IMR-90 (cell line): ENCODE results near the gene ZMYM2. TPM values are rescaled to one million over a fixed set of nuclear protein-coding genes. Genes with fewer than 3 reads are reported as not detected.

ENCODE experiments used
- ATAC-seq: fragments of 200-7000 bp; cut with Tn5 transposase; 2 replicates; pipeline ENCODE4 v1.9.1; 2020; ENCODE audit warnings: low read depth, mild to moderate bottlenecking, moderate library complexity
- BruUV-seq: library from RNA; stranded (reverse); fragments of 400-500 nt; replicated peaks from 2 replicates; lab custom pipeline; 2021; lab: Mats Ljungman, UMichigan
- CTCF ChIA-PET: fragments of 300-600 bp; formaldehyde crosslinking; extraction: SDS; loops from one replicate; lab custom pipeline; 2021; ENCODE audit warnings: antibody characterized with exemption; lab: Yijun Ruan, JAX
- POLR2A ChIA-PET: fragments of 300-600 bp; sonication (Branson Sonifier 250); formaldehyde crosslinking; loops from one replicate; lab custom pipeline; 2022; ENCODE audit warnings: antibody characterized with exemption; ENCODE audit not compliant: unreplicated experiment; lab: Charles Lee
- DNase-seq: peaks from one replicate; pipeline ENCODE4 v3.0.0; 2013
- H2AFZ ChIP-seq: replicated peaks from 2 replicates; pipeline ENCODE3; 2013; ENCODE audit warnings: low read length, mild to moderate bottlenecking; ENCODE audit not compliant: poor library complexity
- H2AK5ac ChIP-seq: 2 replicates; pipeline ENCODE4 v1.6.1; 2013; ENCODE audit warnings: low read depth, low read length, inconsistent platforms
- H2AK9ac ChIP-seq: replicated peaks from 2 replicates; pipeline ENCODE3; 2013; ENCODE audit warnings: mild to moderate bottlenecking, low read depth, low read length, moderate library complexity; ENCODE audit not compliant: poor library complexity
- H2BK120ac ChIP-seq: 2 replicates; pipeline ENCODE4 v1.6.1; 2013; ENCODE audit warnings: low read depth, low read length, inconsistent platforms
- H2BK15ac ChIP-seq: 3 replicates; pipeline ENCODE4 v1.6.1; 2013; ENCODE audit warnings: low read depth, low read length, inconsistent platforms
- H2BK20ac ChIP-seq: 2 replicates; pipeline ENCODE4 v1.6.1; 2013; ENCODE audit warnings: low read depth, mild to moderate bottlenecking, inconsistent platforms, low read length, moderate library complexity
- H2BK5ac ChIP-seq: 2 replicates; pipeline ENCODE4 v1.6.1; 2013; ENCODE audit warnings: mild to moderate bottlenecking, low read depth, low read length, inconsistent platforms; ENCODE audit not compliant: poor library complexity, severe bottlenecking
- H3K14ac ChIP-seq: replicated peaks from 2 replicates; pipeline ENCODE4 v1.6.1; 2013; ENCODE audit warnings: low read depth, low read length, inconsistent platforms
- H3K18ac ChIP-seq: 2 replicates; pipeline ENCODE4 v1.6.1; 2013; ENCODE audit warnings: low read depth, low read length, control low read depth
- H3K23ac ChIP-seq: 2 replicates; pipeline ENCODE4 v1.6.1; 2013; ENCODE audit warnings: low read depth, low read length, inconsistent platforms
- H3K27ac ChIP-seq: 2 replicates; pipeline ENCODE4 v1.5.1; 2013; ENCODE audit warnings: mild to moderate bottlenecking, control low read depth, low read length; ENCODE audit not compliant: insufficient read depth
- H3K27me3 ChIP-seq: 2 replicates; pipeline ENCODE4 v1.6.1; 2013; ENCODE audit warnings: low read length; ENCODE audit not compliant: control insufficient read depth, insufficient read depth
- H3K36me3 ChIP-seq: 2 replicates; pipeline ENCODE4 v1.6.1; 2013; ENCODE audit warnings: low read length, mixed read lengths; ENCODE audit not compliant: control insufficient read depth, insufficient read depth
- H3K4ac ChIP-seq: 2 replicates; pipeline ENCODE4 v1.6.1; 2013; ENCODE audit warnings: low read depth, low read length, inconsistent platforms
- H3K4me1 ChIP-seq: 2 replicates; pipeline ENCODE4 v1.6.1; 2013; ENCODE audit warnings: low read length, mixed read lengths; ENCODE audit not compliant: control insufficient read depth, insufficient read depth
- H3K4me2 ChIP-seq: 2 replicates; pipeline ENCODE4 v1.6.1; 2013; ENCODE audit warnings: low read depth, mild to moderate bottlenecking, control low read depth, low read length, moderate library complexity
- H3K4me3 ChIP-seq: 2 replicates; pipeline ENCODE4 v1.5.1; 2013; ENCODE audit warnings: low read depth, mild to moderate bottlenecking, control low read depth, low read length, moderate library complexity; ENCODE audit not compliant: insufficient read depth
- H3K56ac ChIP-seq: 2 replicates; pipeline ENCODE4 v1.6.1; 2013; ENCODE audit warnings: low read length, inconsistent platforms; ENCODE audit not compliant: insufficient read depth; ENCODE audit errors: extremely low read depth
- H3K79me1 ChIP-seq, 2 experiments: 2 replicates each; pipeline ENCODE4 v1.6.1; 2013; ENCODE audit warnings: low read length in 2 of 2, inconsistent platforms in 1 of 2, low read depth in 1 of 2
- H3K9ac ChIP-seq: 2 replicates; pipeline ENCODE4 v1.6.1; 2013; ENCODE audit warnings: low read depth, low read length, control low read depth
- H3K9me1 ChIP-seq: 2 replicates; pipeline ENCODE4 v1.6.1; 2013; ENCODE audit warnings: low read length, inconsistent platforms; ENCODE audit not compliant: insufficient read depth
- H3K9me3 ChIP-seq: 2 replicates; pipeline ENCODE4 v1.6.1; 2013; ENCODE audit warnings: low read length; ENCODE audit not compliant: control insufficient read depth, insufficient read depth
- H4K20me1 ChIP-seq: 2 replicates; pipeline ENCODE4 v1.6.1; 2013; ENCODE audit warnings: low read length, inconsistent platforms; ENCODE audit not compliant: insufficient read depth
- H4K5ac ChIP-seq: 2 replicates; pipeline ENCODE4 v1.6.1; 2013; ENCODE audit warnings: mild to moderate bottlenecking, low read depth, low read length, control low read depth
- H4K8ac ChIP-seq, 2 experiments: 2 replicates each; pipeline ENCODE4 v1.6.1; 2013; ENCODE audit warnings: low read depth in 2 of 2, low read length in 2 of 2, control low read depth in 1 of 2, inconsistent platforms in 1 of 2
- H4K91ac ChIP-seq: 2 replicates; pipeline ENCODE4 v1.6.1; 2013; ENCODE audit warnings: low read depth, low read length, inconsistent platforms; ENCODE audit not compliant: insufficient read depth
- BHLHE40 ChIP-seq: fragments of 150-350 bp; IDR thresholded peaks from 2 replicates; pipeline ENCODE4 v1.6.1; 2016; ENCODE audit warnings: mild to moderate bottlenecking, low read depth, low read length
- CEBPB ChIP-seq: IDR thresholded peaks from 2 replicates; pipeline ENCODE4 v1.6.1; 2012; ENCODE audit warnings: low read depth, low read length, improper control_type of control experiment
- CHD1 ChIP-seq: IDR thresholded peaks from 2 replicates; pipeline ENCODE4 v1.6.1; 2012; ENCODE audit warnings: low read depth, low read length, improper control_type of control experiment
- FOS ChIP-seq: fragments of 150-350 bp; IDR thresholded peaks from 2 replicates; pipeline ENCODE4 v1.6.1; 2016; ENCODE audit warnings: low read depth, low read length
- MAFK ChIP-seq: IDR thresholded peaks from 2 replicates; pipeline ENCODE4 v1.6.1; 2012; ENCODE audit warnings: low read depth, low read length, improper control_type of control experiment
- MAZ ChIP-seq: IDR thresholded peaks from 2 replicates; pipeline ENCODE4 v1.6.1; 2012; ENCODE audit warnings: low read depth, mild to moderate bottlenecking, low read length, improper control_type of control experiment, moderate library complexity, borderline replicate concordance
- RAD21 ChIP-seq: IDR thresholded peaks from 2 replicates; pipeline ENCODE4 v1.6.1; 2012; ENCODE audit warnings: low read length, improper control_type of control experiment
- RCOR1 ChIP-seq: IDR thresholded peaks from 2 replicates; pipeline ENCODE4 v1.6.1; 2012; ENCODE audit warnings: mild to moderate bottlenecking, low read length, improper control_type of control experiment; ENCODE audit not compliant: insufficient replicate concordance
- RFX5 ChIP-seq: IDR thresholded peaks from 2 replicates; pipeline ENCODE4 v1.8.0; 2012; ENCODE audit warnings: low read depth, mild to moderate bottlenecking, low read length, moderate library complexity
- SMC3 ChIP-seq: fragments of 150-350 bp; IDR thresholded peaks from 2 replicates; pipeline ENCODE4 v1.6.1; 2016; ENCODE audit warnings: low read depth, mild to moderate bottlenecking, antibody characterized with exemption, low read length, moderate library complexity
- WGBS, 2 experiments: methylation state at CpG; one replicate each; pipeline versions ENCODE4 v1.1.5 to v1.1.7; 2013; ENCODE audit warnings: missing lambda C conversion rate in 2 of 2; ENCODE audit not compliant: insufficient read length in 1 of 2; ENCODE audit errors: extremely low coverage in 2 of 2; 5-methylcytosine and 5-hydroxymethylcytosine counted together
- dilution Hi-C: fragments of 300-500 bp; cut with HindIII; formaldehyde crosslinking; loops from one replicate; pipeline ENCODE4 v1.14.3; 2018; ENCODE audit warnings: low sequenced_read_pairs; ENCODE audit not compliant: unreplicated experiment
- in situ Hi-C: fragments of 300-500 bp; cut with MboI; formaldehyde crosslinking; loops from 3 replicates; pipeline ENCODE4 v1.14.3; 2019; ENCODE audit warnings: low sequenced_read_pairs, inconsistent platforms, mixed read lengths
- intact Hi-C: fragments of 100-400 bp; cut with micrococcal nuclease; formaldehyde crosslinking; loops from 2 replicates; pipeline ENCODE4 v1.10.0; 2022
- polyA plus RNA-seq, 3 experiments: library from polyadenylated mRNA; depleted of rRNA; stranded (reverse); fragments of >200 nt; gene quantifications; 2 replicates each; pipeline ENCODE4 v1.2.3, GENCODE V29; 2012; ENCODE audit warnings: low replicate concordance in 1 of 3
- total RNA-seq: library from RNA; depleted of rRNA; stranded (reverse); fragments of >200 nt; gene quantifications from 2 replicates; pipeline ENCODE4 v1.2.3, GENCODE V29; 2012
- TF ChIP-seq, protein P1 (sequence below): fragments of 150-350 bp; IDR thresholded peaks from 2 replicates; pipeline ENCODE4 v1.6.1; 2017; ENCODE audit warnings: mild to moderate bottlenecking, antibody characterized with exemption, low read length, low read depth
- TF ChIP-seq, protein P2 (sequence below): fragments of 150-350 bp; IDR thresholded peaks from 2 replicates; pipeline ENCODE4 v1.6.1; 2016; ENCODE audit warnings: low read depth, mild to moderate bottlenecking, low read length, moderate library complexity, borderline replicate concordance

The ZMYM2 gene
- total and polyA plus RNA-seq, 2 of the 4 experiments (the other 2 are of a cell fraction) = 15.7 to 51.1 TPM

DNA sequence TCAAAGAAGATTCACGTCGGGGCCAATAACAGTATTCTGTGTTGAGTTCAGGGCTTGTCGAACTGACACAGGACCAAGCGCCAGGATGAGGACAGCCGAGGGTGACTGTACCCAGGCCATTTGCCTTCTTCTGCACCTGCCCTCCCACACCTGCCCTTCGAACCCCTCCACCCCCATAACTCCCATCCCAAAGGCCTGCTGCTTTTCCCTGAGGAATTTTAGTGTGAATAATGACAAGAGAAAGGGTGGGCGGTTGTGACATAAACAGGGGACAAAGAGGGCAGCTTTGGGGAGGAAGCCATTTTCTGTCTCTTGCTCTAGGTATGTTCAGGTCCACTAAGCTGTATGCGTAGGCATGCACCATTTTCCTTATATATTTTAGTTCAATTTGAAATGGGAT lies 176.2 kb downstream of the ZMYM2 start:
- no peak overlapping the region for H4K91ac ChIP-seq
- no peaks in the 10 kb centered on the region for H3K36me3 ChIP-seq
- H3K56ac ChIP-seq = no peak overlapping the region
- H3K27ac ChIP-seq = no peak overlapping the region
- no peak overlapping the region for H3K4me3 ChIP-seq
- peaks cover 12% of the 10 kb centered on the region for H3K27me3 ChIP-seq
- ATAC-seq (no peak), DNase-seq (no peak)
- H3K14ac ChIP-seq = no peak overlapping the region
- H3K9me3 ChIP-seq = no peaks in the 10 kb centered on the region
- intact Hi-C loops = no loop called here
- no peak overlapping the region for H2BK20ac ChIP-seq
- H3K4me1 ChIP-seq = no peaks in the 10 kb centered on the region; the same call in 1 of the 2 replicates
- no peak overlapping the region for H3K4me2 ChIP-seq
- no peak overlapping the region for H2BK120ac ChIP-seq
- no peak overlapping the region for H2BK5ac ChIP-seq
- H4K8ac ChIP-seq = no peak overlapping the region
- no CpG with 5 or more reads among the region's 8 CpGs for WGBS, 2 experiments
- no peak overlapping the region for H3K4ac ChIP-seq
- H3K23ac ChIP-seq = no peak overlapping the region
- no peak overlapping the region for H4K5ac ChIP-seq
- H3K9me1 ChIP-seq = no peaks in the 10 kb centered on the region
- no peak overlapping the region for H2AK9ac ChIP-seq
- H2AK5ac ChIP-seq = no peak overlapping the region
- H3K18ac ChIP-seq = no peak overlapping the region
- no peaks in the 10 kb centered on the region for H3K79me1 ChIP-seq
- TF ChIP-seq SMC3 = no peak
- no peak for TF ChIP-seq RFX5
- TF ChIP-seq BHLHE40 = no peak
- TF ChIP-seq RAD21 = no peak
- TF ChIP-seq CHD1 = no peak
- TF ChIP-seq RCOR1 = no peak
- no peak for TF ChIP-seq CEBPB
- no peak for TF ChIP-seq MAFK
- no peak for TF ChIP-seq MAZ
- TF ChIP-seq, protein P1, sequence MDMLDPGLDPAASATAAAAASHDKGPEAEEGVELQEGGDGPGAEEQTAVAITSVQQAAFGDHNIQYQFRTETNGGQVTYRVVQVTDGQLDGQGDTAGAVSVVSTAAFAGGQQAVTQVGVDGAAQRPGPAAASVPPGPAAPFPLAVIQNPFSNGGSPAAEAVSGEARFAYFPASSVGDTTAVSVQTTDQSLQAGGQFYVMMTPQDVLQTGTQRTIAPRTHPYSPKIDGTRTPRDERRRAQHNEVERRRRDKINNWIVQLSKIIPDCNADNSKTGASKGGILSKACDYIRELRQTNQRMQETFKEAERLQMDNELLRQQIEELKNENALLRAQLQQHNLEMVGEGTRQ = no peak
- no peak for TF ChIP-seq FOS
- TF ChIP-seq, protein P2, sequence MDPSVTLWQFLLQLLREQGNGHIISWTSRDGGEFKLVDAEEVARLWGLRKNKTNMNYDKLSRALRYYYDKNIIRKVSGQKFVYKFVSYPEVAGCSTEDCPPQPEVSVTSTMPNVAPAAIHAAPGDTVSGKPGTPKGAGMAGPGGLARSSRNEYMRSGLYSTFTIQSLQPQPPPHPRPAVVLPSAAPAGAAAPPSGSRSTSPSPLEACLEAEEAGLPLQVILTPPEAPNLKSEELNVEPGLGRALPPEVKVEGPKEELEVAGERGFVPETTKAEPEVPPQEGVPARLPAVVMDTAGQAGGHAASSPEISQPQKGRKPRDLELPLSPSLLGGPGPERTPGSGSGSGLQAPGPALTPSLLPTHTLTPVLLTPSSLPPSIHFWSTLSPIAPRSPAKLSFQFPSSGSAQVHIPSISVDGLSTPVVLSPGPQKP = no peak
- dilution Hi-C loops = no loop called here
- no peaks in the 10 kb centered on the region for H4K20me1 ChIP-seq
- H2AFZ ChIP-seq = no peak overlapping the region
- no peak overlapping the region for H3K9ac ChIP-seq
- ChIA-PET POLR2A (no interaction called here), CTCF (interaction anchor here (0.8 kb wide), 1 partner anchor 24 kb away, joined by 4 read pairs; no protein-coding TSS in a partner anchor)
- in situ Hi-C loops = no loop called here
- no TSS peak for BruUV-seq
- no peak overlapping the region for H2BK15ac ChIP-seq
